Measurements from ENCODE around the gene BEND5.

The BEND5 gene

DNA sequence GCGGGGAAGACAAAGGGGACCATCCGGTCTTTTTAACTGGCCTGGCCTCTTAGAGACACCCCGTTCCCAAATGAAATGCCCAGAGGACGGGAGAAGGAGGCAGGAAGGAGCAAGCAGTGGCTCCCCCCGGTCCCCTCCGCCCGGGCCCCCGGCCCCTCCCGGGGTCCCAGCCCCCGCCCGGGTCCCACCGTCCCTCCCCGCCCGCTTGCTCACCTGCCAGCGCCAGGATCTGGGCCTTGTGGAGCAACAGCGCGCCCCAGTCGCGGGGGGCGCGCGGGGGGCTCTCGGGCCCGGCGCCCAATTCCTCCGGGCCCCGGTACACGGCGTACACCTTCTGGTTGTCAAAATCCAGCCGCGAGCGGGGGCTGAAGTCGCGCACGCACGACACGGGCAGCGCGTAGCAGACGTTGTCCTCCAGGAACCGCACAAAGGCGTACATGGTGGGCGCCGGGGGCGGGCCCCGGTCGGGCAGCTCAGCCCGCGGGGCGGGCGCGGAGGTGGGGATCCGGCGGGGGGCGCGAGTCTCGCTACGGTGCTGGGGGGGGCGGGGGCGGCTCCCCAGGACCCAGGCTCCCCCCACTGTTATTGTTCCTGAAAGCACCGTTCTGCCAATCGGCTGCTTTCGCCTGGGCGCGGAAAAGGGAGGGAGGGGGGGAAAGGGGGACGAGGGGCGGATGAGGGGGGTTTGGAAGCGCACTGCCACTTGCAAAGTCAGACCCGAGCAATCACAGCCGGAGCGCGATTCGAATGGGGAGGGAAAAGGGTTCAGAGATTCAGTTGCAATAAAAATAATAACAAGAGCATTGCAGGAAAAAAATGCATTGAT lies at the start of gene BEND5:
TSS of gene BEND5 (minus strand) at position 499 of the 826 bp plus-strand sequence. CDS start at position 439, 60 bp downstream.
- DNase-seq = peak; percentile 79

- DNase-seq = no peak
Observed at GRCh38 chr1:48823168-48823567, 46.5 kb upstream of the BEND5 start.

- DNase-seq = no peak
Observed at GRCh38 chr1:48820491-48820890, 43.8 kb upstream of the BEND5 start.

- DNase-seq = peak; percentile 65
Observed at GRCh38 chr1:48817505-48818114, 40.9 kb upstream of the BEND5 start.

DNA sequence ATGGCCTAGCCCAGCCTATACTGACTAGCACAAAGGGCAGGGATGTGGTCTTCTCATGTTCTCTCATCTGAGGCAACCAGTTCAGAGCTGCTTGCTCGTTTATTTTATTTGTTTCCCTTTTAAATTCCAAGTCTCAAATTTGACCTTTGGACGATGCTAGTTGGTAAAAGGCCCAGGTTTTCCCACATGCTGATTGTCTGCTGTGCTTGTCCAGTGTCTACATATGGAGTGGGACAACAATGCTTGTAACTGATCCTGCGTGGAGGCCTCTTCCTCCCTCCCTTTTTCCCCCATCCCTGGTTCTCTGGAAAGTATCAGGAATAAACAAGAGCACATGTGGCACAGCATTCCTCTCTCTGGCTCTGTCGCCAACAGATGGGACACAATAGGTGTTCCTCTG lies 34.0 kb upstream of the BEND5 start:
- DNase-seq = no peak

- no peak for DNase-seq
Observed at GRCh38 chr1:48808496-48808895, 31.8 kb upstream of the BEND5 start.

GRCh38 chr1:48807554-48808260 lies 31.0 kb upstream of the BEND5 start:
- DNase-seq = no peak

GRCh38 chr1:48803474-48803873 lies 26.8 kb upstream of the BEND5 start:
- no peak for DNase-seq

- DNase-seq = no peak
Observed at GRCh38 chr1:48794816-48795215, 18.1 kb upstream of the BEND5 start.

- DNase-seq = no peak
Observed at GRCh38 chr1:48793863-48794262, 17.2 kb upstream of the BEND5 start.

GRCh38 chr1:48792961-48793360 lies 16.3 kb upstream of the BEND5 start:
- no peak for DNase-seq

- DNase-seq = no peak
Observed at GRCh38 chr1:48790397-48790796, 13.7 kb upstream of the BEND5 start.

GRCh38 chr1:48789903-48790302 lies 13.2 kb upstream of the BEND5 start:
- no peak for DNase-seq

DNA sequence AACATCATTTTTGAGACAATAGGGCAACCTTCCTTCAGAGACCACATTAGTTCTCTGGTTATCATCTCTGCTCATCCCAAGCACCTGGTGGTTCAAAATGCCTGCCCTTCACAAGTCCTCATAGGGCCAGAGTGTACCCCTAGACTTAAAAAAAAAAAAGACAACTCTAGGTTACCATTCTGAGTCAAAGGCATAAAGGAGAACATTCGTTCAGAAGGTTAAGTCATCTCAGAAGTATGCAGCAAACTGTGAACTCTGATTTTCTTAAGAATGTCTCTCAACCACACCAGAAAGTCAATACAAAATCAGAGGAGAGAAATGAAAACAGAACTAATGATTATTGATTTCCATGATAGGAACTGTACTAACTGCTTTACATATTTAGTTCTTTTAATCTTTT lies 9.2 kb upstream of the BEND5 start:
- no peak for DNase-seq

GRCh38 chr1:48784301-48784700 lies 7.6 kb upstream of the BEND5 start:
- no peak for DNase-seq

DNA sequence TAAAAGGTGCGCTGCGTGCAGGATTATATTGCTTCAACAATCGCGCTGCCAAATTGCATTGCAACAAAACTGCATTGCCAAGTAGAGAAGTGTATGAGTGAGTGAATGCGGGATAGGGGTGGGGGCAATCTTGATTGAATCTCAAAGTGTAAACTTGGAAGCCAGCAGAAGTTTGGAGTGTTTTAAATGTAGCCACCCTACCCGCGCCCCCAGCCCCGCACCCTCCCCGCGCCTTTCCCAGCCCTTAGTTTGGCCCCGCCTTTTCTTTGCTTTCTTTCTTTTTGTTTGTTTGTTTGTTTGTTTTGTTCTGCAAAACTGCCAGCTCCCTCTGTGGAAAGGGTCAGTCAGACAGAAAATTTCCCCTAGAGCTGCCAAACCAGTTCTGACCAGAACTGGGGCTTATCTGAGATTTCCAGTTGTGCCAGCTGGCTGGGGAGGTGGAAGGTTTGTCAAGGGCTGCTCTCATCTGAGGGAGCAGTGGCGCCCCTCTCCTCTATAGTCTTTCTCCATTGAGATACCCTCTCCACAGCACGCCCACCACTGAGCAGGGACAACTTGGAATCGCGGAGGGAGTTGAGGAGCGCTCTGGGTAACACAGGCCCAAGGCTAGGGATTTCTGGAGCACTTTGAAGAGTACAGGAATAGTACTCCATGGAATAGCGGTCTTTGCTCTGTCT lies 666 bp upstream of the BEND5 start:
- DNase-seq = no peak

GRCh38 chr1:48775831-48776392 lies 779 bp downstream of the BEND5 start:
- DNase-seq = no peak

- DNase-seq = no peak
Observed at GRCh38 chr1:48773133-48773532, 3.6 kb downstream of the BEND5 start.

DNA sequence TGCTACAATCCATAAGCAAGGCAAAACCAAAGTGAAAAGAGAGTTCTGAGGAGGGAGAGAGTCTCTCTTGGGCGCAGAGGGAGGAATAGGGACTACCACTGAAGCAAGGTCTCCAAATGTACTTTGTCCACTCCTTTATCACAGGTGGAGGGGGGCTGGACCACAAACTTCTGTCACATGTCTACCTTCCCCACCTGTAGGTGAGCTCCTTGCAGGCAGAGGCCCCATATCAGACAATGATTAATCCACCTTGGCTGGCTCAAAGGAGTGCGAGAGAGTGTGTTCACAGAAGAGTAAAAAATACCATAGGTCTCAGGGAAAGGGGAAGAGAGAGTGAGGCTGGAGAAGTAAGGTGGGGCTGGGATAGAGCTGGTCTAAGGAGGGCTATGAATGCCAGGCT lies 4.5 kb downstream of the BEND5 start:
- DNase-seq = no peak

DNA sequence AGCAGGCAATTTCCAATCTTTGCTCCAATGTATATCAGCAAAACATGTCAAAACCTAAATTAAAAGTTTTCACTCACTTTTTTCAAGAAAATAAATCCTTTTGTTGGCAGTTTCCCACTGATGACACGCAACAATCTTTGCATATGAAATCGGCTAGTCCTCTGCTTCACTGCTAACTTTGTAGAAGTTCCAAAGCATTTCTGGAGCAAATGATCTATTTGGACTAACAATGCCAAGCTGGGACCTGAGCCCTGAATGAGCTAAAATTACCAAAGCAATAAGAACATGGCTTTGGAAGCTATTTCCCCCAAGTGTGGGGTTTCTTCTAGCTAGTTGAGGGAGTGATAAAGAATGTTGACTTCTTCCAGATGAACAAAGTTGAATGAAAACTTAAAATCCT lies 5.1 kb downstream of the BEND5 start:
- peak; percentile 8 for DNase-seq

GRCh38 chr1:48767975-48768510 lies 8.6 kb downstream of the BEND5 start:
- no peak for DNase-seq

GRCh38 chr1:48765335-48765734 lies 11.4 kb downstream of the BEND5 start:
- no peak for DNase-seq

DNA sequence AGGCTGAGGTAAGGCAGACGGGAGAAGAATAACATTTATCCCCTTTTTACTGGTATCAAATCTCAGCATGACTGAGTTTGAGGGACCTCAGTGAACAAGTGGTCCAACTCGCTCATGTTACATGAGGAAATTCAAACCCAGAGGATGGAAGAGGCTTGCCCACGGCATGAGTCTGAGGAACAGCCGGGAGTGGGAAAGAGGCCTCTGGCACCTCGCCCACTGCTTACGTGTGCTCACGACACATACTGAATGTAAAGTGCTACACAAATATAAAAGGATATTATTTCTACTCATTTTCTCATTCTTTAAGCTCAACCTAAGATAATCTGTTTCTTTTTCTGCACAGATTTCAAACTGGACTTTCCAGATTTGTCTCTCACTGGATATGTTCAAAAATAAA lies 14.7 kb downstream of the BEND5 start:
- no peak for DNase-seq

Data from midbrain (tissue), 1 donor.